ENCODE results near the gene NKAIN2. TPM values are rescaled to one million over a fixed set of nuclear protein-coding genes. Genes with fewer than 3 reads are reported as not detected.
"Not testable (repeated sequence)": the region's sequence is repeated elsewhere in the genome, so short reads cannot be mapped to it uniquely, and the experiment has no call there.

Gene NKAIN2
- total RNA-seq, 1 experiment from 2014 or later, result 2.7 TPM

GRCh38 chr6:124008000-124008987, 204.6 kb downstream of the NKAIN2 start:
- no peak overlapping the region for H3K4me3 Mint-ChIP-seq (ENCODE audit: unreplicated experiment)
- H3K36me3 Mint-ChIP-seq (ENCODE audit: insufficient read depth, unreplicated experiment), result no peaks in the 10 kb centered on the region
- H3K27me3 Mint-ChIP-seq (ENCODE audit: insufficient read depth, unreplicated experiment), result no peaks in the 10 kb centered on the region
- BruUV-seq (replicated peaks), result no TSS peak
- CTCF ChIA-PET, result interaction anchor here (0.6 to 0.7 kb wide), 2 partner anchors 439 to 788 kb away, joined by 3 read pairs; no protein-coding TSS in a partner anchor
- DNase-seq (ENCODE audit: unreplicated experiment), result no peak
- POLR2A ChIA-PET, result no interaction called here
- H3K4me1 Mint-ChIP-seq (ENCODE audit: insufficient read depth, unreplicated experiment), result no peaks in the 10 kb centered on the region
- intact Hi-C loops (cut with micrococcal nuclease), result no loop called here
- no peaks in the 10 kb centered on the region for H3K9me3 Mint-ChIP-seq (ENCODE audit: unreplicated experiment)
- no peak for TF ChIP-seq CTCF (IDR thresholded peaks at IDR 0.05; ENCODE audit: unreplicated experiment)
- H3K27ac Mint-ChIP-seq (ENCODE audit: low read depth, unreplicated experiment), result no peak overlapping the region

DNA sequence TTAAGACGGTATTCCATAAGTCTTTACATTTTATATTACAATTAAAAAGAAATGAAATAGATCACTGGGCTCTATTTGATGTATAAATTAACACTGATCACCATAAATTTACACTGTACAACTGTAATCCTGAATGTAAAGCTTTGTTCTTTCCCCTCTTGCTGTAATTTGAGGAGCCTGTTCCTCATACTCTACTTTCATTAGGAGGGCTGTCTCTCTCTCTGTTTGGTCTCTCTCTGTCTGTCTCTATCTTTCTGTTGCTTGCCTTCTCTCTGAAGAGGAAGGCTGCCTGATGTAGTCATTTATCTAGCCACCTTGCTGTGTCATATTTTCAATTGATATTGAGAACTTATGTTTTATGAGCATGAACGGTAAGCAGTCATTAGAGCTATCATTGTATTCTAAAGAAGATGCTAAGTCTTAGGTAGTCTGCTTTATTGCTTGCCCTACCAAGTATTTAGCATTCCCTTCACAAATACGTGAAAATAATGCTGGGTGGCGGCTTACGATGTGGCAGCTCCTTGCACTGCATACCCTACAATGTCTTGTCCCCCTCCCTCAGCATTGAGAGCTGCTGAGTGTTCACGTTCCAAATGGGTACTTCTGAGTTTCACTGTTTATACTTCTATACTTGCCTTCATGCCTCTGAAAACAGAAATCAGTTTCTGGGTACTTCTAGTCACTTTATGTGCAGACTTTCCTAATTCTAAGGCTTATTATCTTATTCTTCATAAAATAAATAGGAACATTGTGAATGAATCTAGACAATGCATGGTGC, 205.5 kb downstream of the NKAIN2 start:
- no peak for DNase-seq (ENCODE audit: unreplicated experiment)
- Mint-ChIP-seq H3K27me3 (ENCODE audit: insufficient read depth, unreplicated experiment) (no peaks in the 10 kb centered on the region), H3K4me3 (ENCODE audit: unreplicated experiment) (no peak overlapping the region), H3K36me3 (ENCODE audit: insufficient read depth, unreplicated experiment) (no peaks in the 10 kb centered on the region), H3K27ac (ENCODE audit: low read depth, unreplicated experiment) (no peak overlapping the region), H3K4me1 (ENCODE audit: insufficient read depth, unreplicated experiment) (no peaks in the 10 kb centered on the region), H3K9me3 (ENCODE audit: unreplicated experiment) (no peaks in the 10 kb centered on the region)
- POLR2A ChIA-PET, result no interaction called here
- TF ChIP-seq CTCF (IDR thresholded peaks at IDR 0.05; ENCODE audit: unreplicated experiment), result no peak
- no TSS peak for BruUV-seq (replicated peaks)
- CTCF ChIA-PET, result interaction anchor here (0.6 to 0.7 kb wide), 2 partner anchors 438 to 787 kb away, joined by 3 read pairs; no protein-coding TSS in a partner anchor
- intact Hi-C loops (cut with micrococcal nuclease), result no loop called here

- no TSS peak for BruUV-seq (replicated peaks)
- Mint-ChIP-seq H3K27me3 (ENCODE audit: insufficient read depth, unreplicated experiment) (no peaks in the 10 kb centered on the region), H3K9me3 (ENCODE audit: unreplicated experiment) (no peaks in the 10 kb centered on the region), H3K4me1 (ENCODE audit: insufficient read depth, unreplicated experiment) (no peaks in the 10 kb centered on the region), H3K36me3 (ENCODE audit: insufficient read depth, unreplicated experiment) (no peaks in the 10 kb centered on the region), H3K27ac (ENCODE audit: low read depth, unreplicated experiment) (no peak overlapping the region), H3K4me3 (ENCODE audit: unreplicated experiment) (no peak overlapping the region)
- intact Hi-C loops (cut with micrococcal nuclease), result no loop called here
- no peak for TF ChIP-seq CTCF (IDR thresholded peaks at IDR 0.05; ENCODE audit: unreplicated experiment)
- ChIA-PET CTCF (no interaction called here), POLR2A (no interaction called here)
- no peak for DNase-seq (ENCODE audit: unreplicated experiment)
These were observed 206.9 kb downstream of the NKAIN2 start for GRCh38 chr6:124010574-124010973.

DNA sequence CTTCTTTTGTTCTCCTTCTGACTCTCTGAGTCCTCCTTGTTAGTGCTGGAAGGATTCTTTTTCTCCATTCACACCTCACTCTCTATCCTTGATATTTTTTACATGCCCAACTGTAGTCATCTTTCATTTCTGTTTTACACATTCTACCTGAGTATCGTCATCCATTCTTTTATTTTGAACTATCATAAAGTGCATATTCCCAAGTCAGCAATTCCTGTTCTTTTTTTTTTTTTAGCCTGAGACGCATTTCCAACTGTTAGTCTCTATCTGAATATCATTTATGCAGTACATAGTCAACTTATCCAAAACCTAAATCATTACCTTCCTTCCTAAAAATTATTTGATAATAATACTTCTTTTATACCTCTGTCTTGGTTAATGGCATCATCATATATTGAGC, 207.5 kb downstream of the NKAIN2 start:
- TF ChIP-seq CTCF (IDR thresholded peaks at IDR 0.05; ENCODE audit: unreplicated experiment), result no peak
- Mint-ChIP-seq H3K4me1 (ENCODE audit: insufficient read depth, unreplicated experiment) (no peaks in the 10 kb centered on the region), H3K36me3 (ENCODE audit: insufficient read depth, unreplicated experiment) (no peaks in the 10 kb centered on the region), H3K27ac (ENCODE audit: low read depth, unreplicated experiment) (no peak overlapping the region), H3K9me3 (ENCODE audit: unreplicated experiment) (no peaks in the 10 kb centered on the region), H3K4me3 (ENCODE audit: unreplicated experiment) (no peak overlapping the region), H3K27me3 (ENCODE audit: insufficient read depth, unreplicated experiment) (no peaks in the 10 kb centered on the region)
- CTCF ChIA-PET, result no interaction called here
- POLR2A ChIA-PET, result no interaction called here
- no peak for DNase-seq (ENCODE audit: unreplicated experiment)
- intact Hi-C loops (cut with micrococcal nuclease), result no loop called here
- no TSS peak for BruUV-seq (replicated peaks)

DNA sequence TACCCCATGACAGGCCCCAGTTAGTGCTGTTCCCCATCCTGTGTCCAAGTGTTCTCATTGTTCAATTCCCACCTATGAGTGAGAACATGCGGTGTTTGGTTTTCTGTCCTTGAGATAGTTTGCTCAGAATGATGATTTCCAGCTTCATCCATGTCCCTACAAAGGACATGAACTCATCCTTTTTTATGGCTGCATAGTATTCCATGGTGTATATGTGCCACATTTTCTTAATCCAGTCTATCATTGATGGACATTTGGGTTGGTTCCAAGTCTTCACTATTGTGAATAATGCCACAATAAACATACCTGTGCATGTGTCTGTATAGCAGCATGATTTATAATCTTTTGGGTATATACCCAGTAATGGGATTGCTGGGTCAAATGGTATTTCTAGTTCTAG, 218.4 kb downstream of the NKAIN2 start:
- intact Hi-C loops (cut with micrococcal nuclease); H3K9me3 Mint-ChIP-seq (ENCODE audit: unreplicated experiment); H3K36me3 Mint-ChIP-seq (ENCODE audit: insufficient read depth, unreplicated experiment); CTCF ChIA-PET; H3K4me3 Mint-ChIP-seq (ENCODE audit: unreplicated experiment); POLR2A ChIA-PET; BruUV-seq (replicated peaks); H3K27ac Mint-ChIP-seq (ENCODE audit: low read depth, unreplicated experiment); H3K27me3 Mint-ChIP-seq (ENCODE audit: insufficient read depth, unreplicated experiment); H3K4me1 Mint-ChIP-seq (ENCODE audit: insufficient read depth, unreplicated experiment); DNase-seq (ENCODE audit: unreplicated experiment): not testable (repeated sequence)
